ENCODE data around the gene HDLBP. TPM values are rescaled to one million over a fixed set of nuclear protein-coding genes. Genes with fewer than 3 reads are reported as not detected.

The HDLBP gene
- total RNA-seq, 1 experiment from 2014 or later, result 908 TPM

DNA sequence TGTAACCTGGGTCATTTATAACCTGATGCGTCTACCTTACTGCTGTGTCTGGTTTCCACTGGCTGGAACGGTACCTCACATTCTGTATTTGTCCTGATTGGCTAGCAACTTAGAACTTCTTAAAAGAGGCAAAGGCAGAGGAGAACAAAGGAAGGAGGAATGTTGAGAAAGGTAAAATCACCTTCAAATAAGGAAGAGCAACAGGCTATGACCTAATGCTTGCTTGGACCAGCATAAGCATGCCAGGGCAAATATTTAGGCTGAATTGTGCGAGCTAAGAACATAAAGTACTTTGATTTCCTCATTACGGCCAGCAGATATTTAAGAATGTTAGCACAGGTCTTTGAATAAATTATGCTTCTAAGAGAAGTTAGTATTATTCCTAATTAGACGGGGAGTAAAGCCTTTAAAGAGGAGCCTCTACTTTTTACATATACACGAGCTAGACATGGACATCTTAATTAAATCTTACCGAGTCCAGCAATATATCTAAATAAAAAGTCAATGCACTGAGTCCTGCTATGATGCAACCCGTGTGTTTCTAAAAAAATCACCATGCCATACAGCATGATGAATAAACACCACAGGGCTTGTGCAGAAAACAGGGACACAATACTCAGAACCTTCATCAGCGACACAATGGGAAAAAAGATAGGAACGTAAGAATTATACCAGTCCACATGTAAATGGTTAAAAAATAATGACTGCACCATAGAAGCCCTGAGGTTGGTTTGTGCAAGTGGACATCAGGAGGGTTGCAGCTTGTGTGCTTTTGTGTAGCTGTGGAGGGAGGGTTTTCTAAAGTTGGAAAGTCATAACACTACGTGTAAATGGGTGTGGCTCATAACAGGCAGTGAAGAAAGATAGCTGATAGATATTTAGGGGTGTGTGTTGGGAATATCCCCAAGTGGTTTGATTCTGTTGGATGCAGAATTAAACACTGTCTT lies 14.5 kb upstream of the HDLBP start:
- Histone ChIP-seq H3K4me3 (no peak overlapping the region), H2AFZ (no peak overlapping the region), H3K36me3 (ENCODE audit: low read depth) (peaks cover 54% of the 10 kb centered on the region), H3K27ac (no peak overlapping the region), H4K20me1 (ENCODE audit: insufficient read depth) (peaks cover 43% of the 10 kb centered on the region), H3K4me1 (replicated peaks; ENCODE audit: insufficient read depth) (no peaks in the 10 kb centered on the region), H3F3A (ENCODE audit: insufficient read depth, low read depth) (peaks cover 19% of the 10 kb centered on the region), H3K27me3 (ENCODE audit: insufficient read depth, low read depth) (no peaks in the 10 kb centered on the region), H3K9me3 (ENCODE audit: insufficient read depth, low read depth) (no peaks in the 10 kb centered on the region), H3K4me2 (no peak overlapping the region), H3K9me2 (ENCODE audit: insufficient read depth) (no peaks in the 10 kb centered on the region), H3K79me2 (ENCODE audit: low read depth) (peaks cover 31% of the 10 kb centered on the region)
- BruUV-seq (replicated peaks), result no TSS peak
- no peak for TF ChIP-seq CTCF (conservative IDR thresholded peaks at IDR 0.05)
- intact Hi-C loops (cut with micrococcal nuclease; ENCODE audit: unreplicated experiment), result loop anchor here (10.0 kb wide), 1 partner anchor 75 kb away; no protein-coding TSS in a partner anchor
- DNase-seq, result no peak
- POLR2A ChIA-PET (ENCODE audit: unreplicated experiment), result no interaction called here
- CTCF ChIA-PET, result no interaction called here

- POLR2A ChIA-PET (ENCODE audit: unreplicated experiment), result no interaction called here
- CTCF ChIA-PET, result no interaction called here
- no peaks in the 10 kb centered on the region for H3K4me1 ChIP-seq (replicated peaks; ENCODE audit: insufficient read depth)
- no peaks in the 10 kb centered on the region for H3K9me2 ChIP-seq (ENCODE audit: insufficient read depth)
- peaks cover 50% of the 10 kb centered on the region for H3K36me3 ChIP-seq (ENCODE audit: low read depth)
- H3K27me3 ChIP-seq (ENCODE audit: insufficient read depth, low read depth), result no peaks in the 10 kb centered on the region
- no peak for DNase-seq
- H3K4me2 ChIP-seq, result no peak overlapping the region
- no peak overlapping the region for H2AFZ ChIP-seq
- H3K4me3 ChIP-seq, result no peak overlapping the region
- peaks cover 67% of the 10 kb centered on the region for H3K79me2 ChIP-seq (ENCODE audit: low read depth)
- H3F3A ChIP-seq (ENCODE audit: insufficient read depth, low read depth), result peaks cover 9% of the 10 kb centered on the region
- no peak overlapping the region for H3K27ac ChIP-seq
- intact Hi-C loops (cut with micrococcal nuclease; ENCODE audit: unreplicated experiment), result no loop called here
- no TSS peak for BruUV-seq (replicated peaks)
- H4K20me1 ChIP-seq (ENCODE audit: insufficient read depth), result peaks cover 70% of the 10 kb centered on the region
- TF ChIP-seq CTCF (conservative IDR thresholded peaks at IDR 0.05), result no peak
- TF ChIP-seq EZH2 (IDR thresholded peaks at IDR 0.05; ENCODE audit: low read depth), result no peak
- H3K9me3 ChIP-seq (ENCODE audit: insufficient read depth, low read depth), result no peaks in the 10 kb centered on the region
These were observed 9.8 kb upstream of the HDLBP start for GRCh38 chr2:241325257-241325656.

GRCh38 chr2:241324775-241325174 lies 9.3 kb upstream of the HDLBP start:
- Histone ChIP-seq H4K20me1 (ENCODE audit: insufficient read depth) (peaks cover 72% of the 10 kb centered on the region), H3K9me2 (ENCODE audit: insufficient read depth) (no peaks in the 10 kb centered on the region), H3K4me1 (replicated peaks; ENCODE audit: insufficient read depth) (0 out of 2 replicates have a peak, but pooled peaks cover 4% of the 10 kb centered on the region), H3K27ac (no peak overlapping the region), H3K79me2 (ENCODE audit: low read depth) (peaks cover 72% of the 10 kb centered on the region), H3K27me3 (ENCODE audit: insufficient read depth, low read depth) (no peaks in the 10 kb centered on the region), H3K4me3 (no peak overlapping the region), H3K4me2 (no peak overlapping the region), H3K36me3 (ENCODE audit: low read depth) (peaks cover 50% of the 10 kb centered on the region), H3F3A (ENCODE audit: insufficient read depth, low read depth) (peaks cover 12% of the 10 kb centered on the region), H3K9me3 (ENCODE audit: insufficient read depth, low read depth) (no peaks in the 10 kb centered on the region), H2AFZ (no peak overlapping the region)
- CTCF ChIA-PET, result no interaction called here
- no peak for DNase-seq
- POLR2A ChIA-PET (ENCODE audit: unreplicated experiment), result no interaction called here
- no peak for TF ChIP-seq CTCF (conservative IDR thresholded peaks at IDR 0.05)
- no peak for TF ChIP-seq EZH2 (IDR thresholded peaks at IDR 0.05; ENCODE audit: low read depth)
- intact Hi-C loops (cut with micrococcal nuclease; ENCODE audit: unreplicated experiment), result no loop called here
- no TSS peak for BruUV-seq (replicated peaks)

Data from PC-9 (cell line).